NCI-H82 (cell line): ENCODE results near the gene EIF4A3.

Source experiments
- DNase-seq: peaks from one replicate; lab custom pipeline; 2025; lab: John Stamatoyannopoulos, UW

Gene EIF4A3

GRCh38 chr17:80111702-80112470 is 35.0 kb downstream of the EIF4A3 start:
- no peak for DNase-seq

- no peak for DNase-seq
Measured at GRCh38 chr17:80110927-80111701, 35.8 kb downstream of the EIF4A3 start.

DNA sequence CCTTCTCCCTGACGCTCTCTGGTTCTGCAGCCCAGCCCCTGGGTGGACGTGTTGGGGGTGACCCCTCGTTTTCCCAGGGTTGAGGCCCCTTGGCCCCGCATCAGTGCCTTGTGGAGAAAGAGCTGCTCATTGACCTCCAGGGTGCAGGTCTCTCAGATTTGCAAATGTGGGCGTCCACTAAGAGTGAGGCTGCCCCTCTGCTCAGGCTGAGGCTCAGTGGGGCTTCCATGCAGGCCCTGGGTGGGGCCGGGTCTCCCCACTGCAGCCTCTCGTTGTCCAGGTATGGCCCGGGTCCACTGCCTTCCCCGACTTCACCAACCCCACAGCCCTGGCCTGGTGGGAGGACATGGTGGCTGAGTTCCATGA is 36.5 kb downstream of the EIF4A3 start:
- DNase-seq: no peak

- no peak for DNase-seq
Measured at GRCh38 chr17:80109713-80110446, 37.0 kb downstream of the EIF4A3 start.

DNA sequence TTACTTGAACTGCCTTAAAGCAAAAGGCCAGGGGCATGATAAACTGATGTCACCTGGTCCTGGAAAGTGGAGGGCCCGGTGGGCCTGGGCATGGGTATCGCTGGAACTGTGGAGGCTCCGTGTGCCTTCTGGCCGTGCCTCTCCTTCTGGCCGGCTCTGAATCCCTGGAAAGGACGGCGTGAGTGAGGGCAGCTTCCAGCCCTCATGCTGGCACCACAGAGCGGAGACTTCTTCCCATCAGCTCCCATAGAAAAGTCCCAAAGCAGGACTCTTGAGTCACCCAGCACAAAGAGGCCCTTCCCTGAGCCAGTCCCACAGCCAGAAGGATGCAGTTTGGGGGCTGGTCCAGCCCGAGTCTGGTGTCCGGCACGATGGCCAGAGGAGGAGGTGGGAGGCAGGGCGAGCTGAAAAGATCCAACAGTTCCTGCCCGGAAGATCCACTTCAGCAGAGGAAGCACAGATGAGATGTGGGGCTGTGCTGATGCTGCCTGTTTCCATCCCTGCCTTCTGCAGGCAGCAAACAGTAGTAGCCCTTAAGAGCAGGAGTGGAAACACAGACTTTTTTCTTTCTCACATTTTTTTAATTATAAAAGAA is 37.8 kb downstream of the EIF4A3 start:
- no peak for DNase-seq

GRCh38 chr17:80108036-80108971 is 38.6 kb downstream of the EIF4A3 start:
- DNase-seq: no peak

DNA sequence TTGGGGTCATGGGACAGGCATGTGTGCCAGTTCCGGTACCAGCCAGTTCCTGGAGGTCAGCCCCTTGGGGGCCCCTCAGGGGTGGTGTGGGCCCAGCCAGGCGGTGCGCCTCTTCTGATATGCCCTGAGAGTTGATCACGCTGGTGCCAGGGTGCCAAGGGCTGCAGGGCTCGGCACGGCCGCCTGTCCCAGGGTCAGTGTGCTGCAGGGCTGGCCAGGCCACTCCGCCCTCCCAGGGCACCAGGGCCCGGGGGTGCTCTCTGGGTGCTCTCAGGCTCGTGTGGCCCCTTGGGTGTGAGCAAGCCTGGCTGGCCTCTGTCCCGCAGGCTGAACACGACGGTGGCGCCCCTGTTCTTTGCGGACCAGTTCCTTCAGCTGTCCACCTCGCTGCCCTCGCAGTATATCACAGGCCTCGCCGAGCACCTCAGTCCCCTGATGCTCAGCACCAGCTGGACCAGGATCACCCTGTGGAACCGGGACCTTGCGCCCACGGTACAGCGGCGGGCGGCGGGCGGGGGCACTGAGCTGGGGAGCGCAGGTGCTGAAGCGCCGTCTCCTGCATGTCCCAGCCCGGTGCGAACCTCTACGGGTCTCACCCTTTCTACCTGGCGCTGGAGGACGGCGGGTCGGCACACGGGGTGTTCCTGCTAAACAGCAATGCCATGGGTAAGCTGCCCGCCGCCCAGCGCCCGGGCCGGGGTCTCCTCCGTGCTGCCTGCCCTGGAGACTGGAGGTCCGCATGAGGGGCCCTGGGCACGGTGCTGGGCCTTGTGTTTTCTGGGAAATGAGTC is 39.5 kb downstream of the EIF4A3 start:
- no peak for DNase-seq

DNA sequence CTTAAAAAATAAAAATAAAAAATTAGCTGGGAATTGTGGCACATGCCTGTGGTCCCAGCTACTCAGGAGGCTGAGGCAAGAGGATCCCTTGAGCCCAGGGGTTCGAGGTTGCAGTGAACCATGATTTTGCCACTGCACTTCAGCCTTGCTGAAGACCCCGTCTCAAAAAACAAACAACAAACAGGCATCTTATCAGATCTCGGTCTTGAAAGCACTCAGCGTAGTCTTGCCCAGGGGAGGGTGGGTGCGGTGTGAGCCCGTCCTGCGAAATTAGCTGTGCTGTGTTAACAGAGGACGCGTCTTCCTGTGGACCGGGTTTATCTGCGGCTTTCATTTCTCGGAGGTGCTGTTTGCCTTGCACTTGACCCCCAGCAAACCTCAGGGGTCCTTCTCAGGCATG is 40.2 kb downstream of the EIF4A3 start:
- no peak for DNase-seq

GRCh38 chr17:80106176-80106575 is 40.8 kb downstream of the EIF4A3 start:
- peak; percentile 22 for DNase-seq

DNA sequence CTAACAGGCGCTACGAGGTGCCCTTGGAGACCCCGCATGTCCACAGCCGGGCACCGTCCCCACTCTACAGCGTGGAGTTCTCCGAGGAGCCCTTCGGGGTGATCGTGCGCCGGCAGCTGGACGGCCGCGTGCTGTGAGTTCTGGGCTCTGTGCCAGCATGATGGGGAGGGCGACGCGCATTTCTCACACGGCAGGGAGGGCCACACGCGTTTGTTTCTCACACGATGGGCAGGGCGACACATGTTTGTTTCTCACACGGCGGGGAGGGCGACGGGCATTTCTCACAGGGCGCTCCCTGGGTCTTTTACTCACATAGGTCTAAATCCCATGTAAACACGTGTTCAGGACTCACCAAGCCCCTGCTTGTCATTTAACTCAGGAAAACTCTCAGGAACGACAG is 41.2 kb downstream of the EIF4A3 start:
- DNase-seq: peak; percentile 65

DNA sequence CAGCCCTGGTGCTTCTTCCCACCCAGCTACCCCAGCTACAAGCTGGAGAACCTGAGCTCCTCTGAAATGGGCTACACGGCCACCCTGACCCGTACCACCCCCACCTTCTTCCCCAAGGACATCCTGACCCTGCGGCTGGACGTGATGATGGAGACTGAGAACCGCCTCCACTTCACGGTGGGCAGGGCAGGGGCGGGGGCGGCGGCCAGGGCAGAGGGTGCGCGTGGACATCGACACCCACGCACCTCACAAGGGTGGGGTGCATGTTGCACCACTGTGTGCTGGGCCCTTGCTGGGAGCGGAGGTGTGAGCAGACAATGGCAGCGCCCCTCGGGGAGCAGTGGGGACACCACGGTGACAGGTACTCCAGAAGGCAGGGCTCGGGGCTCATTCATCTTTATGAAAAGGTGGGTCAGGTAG is 42.0 kb downstream of the EIF4A3 start:
- no peak for DNase-seq

GRCh38 chr17:80104321-80104955 is 42.5 kb downstream of the EIF4A3 start:
- no peak for DNase-seq

DNA sequence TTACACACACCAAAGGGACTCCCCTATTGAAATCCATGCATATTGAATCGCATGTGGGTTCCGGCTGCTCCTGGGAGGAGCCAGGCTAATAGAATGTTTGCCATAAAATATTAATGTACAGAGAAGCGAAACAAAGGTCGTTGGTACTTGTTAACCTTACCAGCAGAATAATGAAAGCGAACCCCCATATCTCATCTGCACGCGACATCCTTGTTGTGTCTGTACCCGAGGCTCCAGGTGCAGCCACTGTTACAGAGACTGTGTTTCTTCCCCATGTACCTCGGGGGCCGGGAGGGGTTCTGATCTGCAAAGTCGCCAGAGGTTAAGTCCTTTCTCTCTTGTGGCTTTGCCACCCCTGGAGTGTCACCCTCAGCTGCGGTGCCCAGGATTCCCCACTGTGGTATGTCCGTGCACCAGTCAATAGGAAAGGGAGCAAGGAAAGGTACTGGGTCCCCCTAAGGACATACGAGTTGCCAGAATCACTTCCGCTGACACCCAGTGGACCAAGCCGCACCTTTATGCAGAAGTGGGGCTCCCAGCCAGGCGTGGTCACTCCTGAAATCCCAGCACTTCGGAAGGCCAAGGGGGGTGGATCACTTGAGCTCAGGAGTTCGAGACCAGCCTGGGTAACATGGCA is 43.4 kb downstream of the EIF4A3 start:
- no peak for DNase-seq

DNA sequence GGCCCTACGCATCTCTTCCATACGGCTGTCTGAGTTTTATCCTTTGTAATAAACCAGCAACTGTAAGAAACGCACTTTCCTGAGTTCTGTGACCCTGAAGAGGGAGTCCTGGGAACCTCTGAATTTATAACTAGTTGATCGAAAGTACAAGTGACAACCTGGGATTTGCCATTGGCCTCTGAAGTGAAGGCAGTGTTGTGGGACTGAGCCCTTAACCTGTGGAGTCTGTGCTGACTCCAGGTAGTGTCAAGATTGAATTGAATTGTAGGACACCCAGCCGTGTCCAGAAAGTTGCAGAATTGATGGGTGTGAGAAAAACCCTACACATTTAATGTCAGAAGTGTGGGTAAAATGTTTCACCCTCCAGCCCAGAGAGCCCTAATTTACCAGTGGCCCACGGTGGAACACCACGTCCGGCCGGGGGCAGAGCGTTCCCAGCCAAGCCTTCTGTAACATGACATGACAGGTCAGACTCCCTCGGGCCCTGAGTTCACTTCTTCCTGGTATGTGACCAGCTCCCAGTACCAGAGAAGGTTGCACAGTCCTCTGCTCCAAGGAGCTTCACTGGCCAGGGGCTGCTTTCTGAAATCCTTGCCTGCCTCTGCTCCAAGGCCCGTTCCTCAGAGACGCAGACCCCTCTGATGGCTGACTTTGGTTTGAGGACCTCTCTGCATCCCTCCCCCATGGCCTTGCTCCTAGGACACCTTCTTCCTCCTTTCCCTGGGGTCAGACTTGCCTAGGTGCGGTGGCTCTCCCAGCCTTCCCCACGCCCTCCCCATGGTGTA is 44.1 kb downstream of the EIF4A3 start:
- no peak for DNase-seq

- peak; percentile 78 for DNase-seq
Measured at GRCh38 chr17:80101946-80102663, 44.8 kb downstream of the EIF4A3 start.

- peak; percentile 92 for DNase-seq
Measured at GRCh38 chr17:80101011-80101945, 45.6 kb downstream of the EIF4A3 start, which contains the start of gene GAA. Gene GAA, plus strand, starts transcription at chr17:80101581. Its CDS starts 3,006 bp downstream, at chr17:80104587.

- DNase-seq: no peak
Measured at GRCh38 chr17:80100035-80100323, 46.9 kb downstream of the EIF4A3 start.
